Measurements from ENCODE around the gene DCLK2.
"Not testable (repeated sequence)": the region's sequence is repeated elsewhere in the genome, so short reads cannot be mapped to it uniquely, and the experiment has no call there.

DCLK2 gene

GRCh38 chr4:150145946-150146340 lies 67.7 kb downstream of the DCLK2 start:
- DNase-seq (ENCODE audit: low read depth in 2 of 2, low spot score in 1 of 2), result no peak

- no peak for DNase-seq (ENCODE audit: low read depth in 2 of 2, low spot score in 1 of 2)
These were observed 71.1 kb downstream of the DCLK2 start for GRCh38 chr4:150149381-150149780.

DNA sequence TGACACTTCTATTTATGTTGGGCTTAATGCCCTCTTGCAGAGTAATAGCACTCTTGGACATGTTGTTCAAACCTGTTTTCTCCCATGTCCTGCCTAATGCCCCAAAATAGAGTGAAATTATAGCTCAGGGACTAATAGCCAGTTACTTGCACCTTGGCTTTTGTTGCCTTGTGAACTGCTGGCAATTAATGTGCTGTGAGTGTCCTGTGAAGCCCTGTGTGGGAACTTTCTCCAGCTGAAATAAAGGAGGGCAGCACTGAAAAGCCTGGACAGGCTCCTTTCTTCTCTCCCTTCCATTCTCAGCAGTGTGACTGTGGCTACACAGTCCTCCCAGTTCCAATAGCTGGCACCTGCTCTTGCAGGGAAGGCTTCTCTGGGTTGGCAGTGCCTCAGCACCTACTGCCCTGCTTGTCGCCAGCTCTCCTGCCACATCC lies 72.4 kb downstream of the DCLK2 start:
- DNase-seq (ENCODE audit: low read depth in 2 of 2, low spot score in 1 of 2), result no peak

- no peak for DNase-seq (ENCODE audit: low read depth in 2 of 2, low spot score in 1 of 2)
These were observed 74.5 kb downstream of the DCLK2 start for GRCh38 chr4:150152766-150153165.

GRCh38 chr4:150155391-150155790 lies 77.1 kb downstream of the DCLK2 start:
- DNase-seq (ENCODE audit: low read depth in 2 of 2, low spot score in 1 of 2), result no peak

DNA sequence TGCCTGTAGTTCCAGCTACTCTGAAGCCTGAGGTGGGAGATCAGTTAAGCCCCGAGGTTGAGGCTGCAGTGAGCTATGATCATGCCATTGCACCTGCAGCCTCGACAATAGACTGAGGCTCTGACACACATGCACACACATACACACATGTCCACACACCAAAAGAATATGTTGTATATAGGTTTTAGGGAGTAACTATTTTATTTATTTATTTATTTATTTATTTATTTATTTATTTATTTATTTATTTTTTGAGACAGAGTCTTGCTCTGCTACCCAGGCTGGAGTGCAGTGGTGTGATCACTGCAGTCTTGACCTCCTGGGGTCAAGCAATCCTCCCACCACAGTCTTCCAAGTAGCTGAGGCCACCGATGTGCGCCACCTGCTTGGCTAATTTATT lies 78.3 kb downstream of the DCLK2 start:
- no peak for DNase-seq (ENCODE audit: low read depth in 2 of 2, low spot score in 1 of 2)

GRCh38 chr4:150158041-150158440 lies 79.8 kb downstream of the DCLK2 start:
- DNase-seq (ENCODE audit: low read depth in 2 of 2, low spot score in 1 of 2), result no peak

DNA sequence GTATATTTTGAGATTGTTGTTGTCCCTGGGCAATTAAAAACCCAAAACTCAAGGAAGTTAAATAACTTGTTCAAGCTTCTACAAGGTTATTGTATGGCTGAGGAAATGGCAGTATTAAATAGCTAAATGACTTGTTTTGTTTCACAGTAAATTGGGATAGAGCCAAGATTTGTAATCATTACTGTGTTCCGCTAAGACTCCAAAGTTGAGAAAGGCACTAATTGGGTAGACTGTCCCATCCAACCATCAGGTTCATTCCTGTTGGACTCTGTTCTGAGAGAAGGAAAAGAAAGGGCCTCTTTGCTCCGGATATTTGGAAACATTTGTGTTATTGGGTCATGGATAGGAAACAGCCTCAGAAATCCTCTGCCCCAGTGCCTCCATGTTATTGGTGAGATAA lies 82.2 kb downstream of the DCLK2 start:
- no peak for DNase-seq (ENCODE audit: low read depth in 2 of 2, low spot score in 1 of 2)

- no peak for DNase-seq (ENCODE audit: low read depth in 2 of 2, low spot score in 1 of 2)
These were observed 82.9 kb downstream of the DCLK2 start for GRCh38 chr4:150161109-150161508.

DNA sequence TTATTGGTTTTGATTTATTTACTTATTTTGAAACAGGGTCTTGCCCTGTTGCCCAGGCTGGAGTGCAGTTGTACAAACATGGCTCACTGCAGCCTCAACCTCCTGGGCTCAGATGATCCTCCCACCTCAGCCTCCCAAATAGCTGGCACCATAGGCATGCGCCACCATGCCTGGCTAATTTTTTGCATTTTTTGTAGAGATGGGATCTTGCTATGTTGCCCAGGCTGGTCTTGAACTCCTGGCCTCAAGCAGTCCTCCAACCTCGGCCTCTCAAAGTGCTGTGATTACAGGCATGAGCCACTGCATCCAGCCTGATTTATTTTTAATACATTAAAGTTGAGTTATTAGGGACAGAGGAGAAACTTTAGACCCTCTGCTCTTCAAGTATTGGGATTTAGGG lies 83.8 kb downstream of the DCLK2 start:
- DNase-seq (ENCODE audit: low read depth in 2 of 2, low spot score in 1 of 2), result not testable (repeated sequence)

DNA sequence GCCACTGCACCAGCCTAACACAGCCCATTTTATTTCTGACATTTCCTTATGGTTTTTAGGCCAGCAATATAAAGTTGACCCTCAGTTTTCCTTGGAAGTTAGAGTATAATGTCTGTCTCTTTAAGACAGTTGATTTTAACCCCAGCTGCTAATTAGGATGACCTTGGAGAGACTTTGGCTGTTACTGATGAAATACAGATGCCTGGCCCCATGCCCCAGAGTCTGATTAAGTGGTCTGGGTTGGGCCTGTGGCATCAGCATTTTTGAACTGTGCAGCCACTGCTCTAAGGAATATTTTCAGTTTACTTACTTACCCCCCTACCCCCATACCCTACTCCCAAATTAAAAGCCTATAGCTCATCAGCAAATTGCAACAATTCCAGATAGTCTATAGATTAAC lies 85.8 kb downstream of the DCLK2 start:
- DNase-seq (ENCODE audit: low read depth in 2 of 2, low spot score in 1 of 2), result no peak

DNA sequence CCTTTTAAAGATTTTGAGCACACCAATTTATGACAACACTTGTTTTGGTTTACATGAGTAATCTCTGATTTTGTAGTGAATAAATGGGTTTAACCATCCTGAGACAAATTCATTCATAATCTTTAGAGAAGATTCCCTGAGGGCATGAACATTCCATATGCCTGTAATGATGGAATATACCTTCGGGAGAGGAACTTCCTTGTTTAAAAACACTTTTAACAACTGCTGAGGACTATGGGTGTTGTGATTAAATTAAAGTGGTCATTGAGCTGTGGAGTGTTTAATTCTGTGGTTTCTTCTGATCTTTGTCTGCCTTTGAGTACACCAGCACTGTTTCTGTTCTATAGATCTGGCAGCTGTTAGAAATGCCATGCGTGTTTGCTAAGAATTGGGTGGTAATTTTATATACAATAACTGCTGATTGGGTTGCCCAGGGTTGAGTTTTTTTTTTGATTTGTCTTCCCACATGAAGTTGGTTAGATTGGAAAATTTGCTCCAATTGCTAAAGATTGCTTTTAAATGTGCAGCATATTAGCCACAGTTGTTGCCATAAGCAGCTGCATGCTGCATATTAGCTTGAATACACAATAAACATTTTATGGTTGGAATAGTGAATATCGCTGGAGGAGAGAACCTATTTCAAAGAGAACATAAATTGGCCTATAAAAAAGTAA lies 86.8 kb downstream of the DCLK2 start:
- no peak for DNase-seq (ENCODE audit: low read depth in 2 of 2, low spot score in 1 of 2)

DNA sequence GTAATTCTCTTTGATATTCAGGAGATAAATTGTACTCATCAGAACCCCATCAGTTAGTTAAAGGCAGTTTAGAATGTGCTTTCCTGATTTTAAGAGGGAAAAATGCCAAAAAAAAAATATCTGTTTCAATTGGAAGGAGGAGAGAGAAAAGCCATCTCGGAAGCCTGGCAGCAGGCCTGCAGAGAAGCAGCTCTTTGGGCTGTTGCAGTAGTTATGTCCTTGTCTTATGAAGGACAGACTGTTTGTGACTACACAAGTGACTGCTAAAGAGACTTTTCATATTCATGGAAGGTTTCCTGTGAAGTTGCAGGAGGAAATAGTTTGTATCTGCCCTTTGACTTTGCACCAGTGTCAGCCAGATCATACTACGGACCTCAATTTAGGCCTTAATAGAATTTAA lies 88.8 kb downstream of the DCLK2 start:
- no peak for DNase-seq (ENCODE audit: low read depth in 2 of 2, low spot score in 1 of 2)

DNA sequence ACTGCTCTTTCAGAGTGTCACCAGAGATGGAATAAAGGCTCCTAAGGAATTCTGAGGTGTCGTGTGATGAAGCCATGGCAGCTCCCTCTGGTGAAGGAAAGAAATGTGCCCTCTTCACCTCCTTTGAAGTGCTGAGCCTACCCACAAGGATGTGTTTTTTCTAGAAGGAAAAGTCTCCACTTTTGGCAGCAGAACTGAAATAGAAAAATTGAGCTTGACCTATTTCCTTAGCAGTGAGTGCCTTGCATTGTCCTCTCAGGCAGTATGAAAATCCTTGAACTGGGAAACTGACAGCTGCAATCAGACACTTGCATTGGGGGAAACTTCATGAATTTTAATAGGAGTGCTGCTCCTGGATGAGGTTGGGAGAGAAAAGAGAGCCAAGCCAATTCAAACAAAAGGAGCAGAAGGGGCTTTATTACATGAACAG lies 95.2 kb downstream of the DCLK2 start:
- DNase-seq (ENCODE audit: low read depth in 2 of 2, low spot score in 1 of 2), result no peak

DNA sequence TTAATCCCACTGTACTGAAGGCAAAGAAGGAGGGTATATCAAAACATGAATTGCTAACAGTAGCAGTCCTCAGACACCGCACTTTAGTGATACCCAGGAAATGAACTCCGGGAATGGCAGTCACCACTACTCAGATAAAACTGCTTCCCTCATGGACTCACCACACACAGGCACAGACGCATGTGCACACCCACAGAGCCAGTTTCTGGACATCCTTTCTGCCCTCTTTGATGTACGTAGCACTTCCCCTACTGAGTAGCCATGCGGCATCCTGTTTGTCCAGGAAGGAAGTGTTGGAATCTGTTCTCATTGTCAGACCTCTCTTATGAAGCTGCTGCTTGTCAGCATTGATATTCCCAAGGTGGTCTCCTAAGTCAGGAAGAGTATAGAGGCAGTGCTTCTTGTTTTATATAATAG lies 95.7 kb downstream of the DCLK2 start:
- no peak for DNase-seq (ENCODE audit: low read depth in 2 of 2, low spot score in 1 of 2)

DNA sequence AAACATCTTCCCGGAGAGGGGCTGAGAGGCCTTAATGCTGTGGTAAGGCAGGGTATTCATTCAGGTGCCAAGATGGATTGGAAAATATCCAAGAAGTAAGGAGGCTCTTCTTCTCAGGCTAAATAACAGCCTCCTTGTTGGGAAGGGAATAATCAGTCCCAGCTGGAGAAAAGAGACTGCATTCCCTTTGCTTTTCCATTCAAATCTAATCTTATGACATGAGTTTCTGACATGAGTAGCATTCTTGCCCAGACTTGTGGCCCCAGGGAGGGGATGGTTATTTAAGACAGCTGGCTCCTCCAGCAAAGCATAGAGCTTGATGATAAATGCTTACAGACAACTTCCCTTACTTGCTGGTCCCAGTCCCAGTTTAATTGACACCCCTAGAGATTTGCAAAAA lies 98.3 kb downstream of the DCLK2 start:
- no peak for DNase-seq (ENCODE audit: low read depth in 2 of 2, low spot score in 1 of 2)

GRCh38 chr4:150178161-150178560 lies 99.9 kb downstream of the DCLK2 start:
- no peak for DNase-seq (ENCODE audit: low read depth in 2 of 2, low spot score in 1 of 2)

DNA sequence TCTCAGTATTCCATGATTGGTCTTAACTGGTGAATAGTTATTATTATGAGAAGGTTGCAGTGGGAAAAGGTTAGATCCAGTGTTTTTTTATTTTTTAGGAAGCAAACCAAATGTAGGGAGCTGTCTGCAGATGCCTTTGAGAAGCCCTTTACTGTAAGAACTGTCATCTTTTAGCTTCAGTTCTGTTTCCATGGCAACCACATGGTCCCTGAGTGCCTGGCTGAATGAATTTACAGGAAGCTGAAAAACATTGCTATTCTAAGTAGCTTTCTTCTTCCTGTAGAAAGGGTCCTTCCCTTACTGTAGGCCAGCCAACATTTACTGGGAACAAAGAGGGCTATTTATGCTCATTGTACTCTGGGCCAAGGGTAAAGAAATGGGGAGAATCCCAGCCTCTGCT lies 103.3 kb downstream of the DCLK2 start:
- DNase-seq (ENCODE audit: low read depth in 2 of 2, low spot score in 1 of 2), result no peak

DNA sequence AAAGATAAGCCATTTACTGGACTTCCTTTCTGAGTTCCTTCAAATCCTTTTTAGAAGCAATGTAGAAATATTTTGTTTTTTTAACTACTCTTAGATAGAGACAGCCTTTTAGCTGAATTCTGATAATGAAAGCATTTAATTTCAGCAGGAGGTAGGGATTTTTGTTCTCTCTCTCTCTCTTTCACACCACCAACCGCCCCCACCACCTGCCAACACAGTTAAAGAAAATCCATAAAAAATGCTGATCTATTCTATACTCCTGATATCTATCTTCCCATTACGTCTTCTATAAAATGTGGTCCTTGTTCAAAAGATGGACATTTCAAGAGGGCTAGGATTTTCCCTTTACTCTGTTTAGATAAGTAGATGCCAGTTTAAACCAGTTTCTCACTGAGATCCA lies 104.5 kb downstream of the DCLK2 start:
- no peak for DNase-seq (ENCODE audit: low read depth in 2 of 2, low spot score in 1 of 2)

GRCh38 chr4:150185033-150185432 lies 106.8 kb downstream of the DCLK2 start:
- DNase-seq (ENCODE audit: low read depth in 2 of 2, low spot score in 1 of 2), result not testable (repeated sequence)

GRCh38 chr4:150192986-150193385 lies 114.7 kb downstream of the DCLK2 start:
- no peak for DNase-seq (ENCODE audit: low read depth in 2 of 2, low spot score in 1 of 2)

- not testable (repeated sequence) for DNase-seq (ENCODE audit: low read depth in 2 of 2, low spot score in 1 of 2)
These were observed 119.0 kb downstream of the DCLK2 start for GRCh38 chr4:150197256-150197655.

- DNase-seq (ENCODE audit: low read depth in 2 of 2, low spot score in 1 of 2), result no peak
These were observed 120.8 kb downstream of the DCLK2 start for GRCh38 chr4:150199056-150199455.

All from stimulated activated CD8-positive, alpha-beta memory T cell treated with anti-CD3 and anti-CD28 coated beads, Interleukin-4, amount 100 ng/mL, for 4 hours (primary cell).